OCI-LY7 (cell line): ENCODE measurements around the gene IL11. TPM values are rescaled to one million over a fixed set of nuclear protein-coding genes. Genes with fewer than 3 reads are reported as not detected.

Experiments used
- BruUV-seq: library from RNA; stranded (reverse); fragments of 400-500 nt; replicated peaks from 2 replicates; lab custom pipeline; 2021; lab: Mats Ljungman, UMichigan
- CTCF ChIA-PET: fragments of 300-600 bp; sonication (Branson Sonifier 250); formaldehyde crosslinking; loops from one replicate; lab custom pipeline; 2022; ENCODE audit warnings: antibody characterized with exemption; ENCODE audit not compliant: unreplicated experiment; lab: Charles Lee
- POLR2A ChIA-PET: fragments of 300-600 bp; sonication (Branson Sonifier 250); formaldehyde crosslinking; loops from one replicate; lab custom pipeline; 2022; ENCODE audit warnings: antibody characterized with exemption; lab: Charles Lee
- DNase-seq: peaks from one replicate; pipeline ENCODE4 v3.0.0-alpha.2; 2015; ENCODE audit warnings: low spot score
- H2AFZ ChIP-seq: fragments of 200-600 bp; sonication (generic), shearing (Covaris generic); 2 replicates; pipeline ENCODE4 v1.6.1; 2014; ENCODE audit warnings: mild to moderate bottlenecking, antibody characterized with exemption, low read length, moderate library complexity
- H3K27ac ChIP-seq: fragments of 200-600 bp; sonication (generic); 2 replicates; pipeline ENCODE4 v1.5.1; 2014; ENCODE audit warnings: mixed run types, low read depth, mild to moderate bottlenecking, moderate library complexity, low read length, inconsistent platforms; ENCODE audit not compliant: poor library complexity, severe bottlenecking
- H3K36me3 ChIP-seq: fragments of 200-600 bp; sonication (generic); 2 replicates; pipeline ENCODE4 v1.6.1; 2014; ENCODE audit warnings: mild to moderate bottlenecking, antibody characterized with exemption, low read length, moderate library complexity, mixed read lengths; ENCODE audit not compliant: insufficient read depth
- H3K4me1 ChIP-seq: fragments of 200-600 bp; sonication (generic); 2 replicates; pipeline ENCODE4 v1.5.1; 2014; ENCODE audit warnings: mild to moderate bottlenecking, low read length; ENCODE audit not compliant: insufficient read depth, poor library complexity, severe bottlenecking
- H3K4me2 ChIP-seq: fragments of 200-600 bp; sonication (generic); 2 replicates; pipeline ENCODE4 v1.6.1; 2014; ENCODE audit warnings: mild to moderate bottlenecking, low read length
- H3K4me3 ChIP-seq: fragments of 200-600 bp; sonication (generic); 2 replicates; pipeline ENCODE4 v1.5.1; 2014; ENCODE audit warnings: mild to moderate bottlenecking, low read depth, low read length; ENCODE audit not compliant: poor library complexity, severe bottlenecking
- H3K79me2 ChIP-seq: fragments of 200-600 bp; sonication (generic); 2 replicates; pipeline ENCODE4 v1.6.1; 2016; ENCODE audit warnings: low read depth, mild to moderate bottlenecking, low read length, moderate library complexity, mixed read lengths; ENCODE audit not compliant: insufficient read depth
- H3K9me2 ChIP-seq: fragments of 200-600 bp; sonication (generic); 2 replicates; pipeline ENCODE4 v1.6.1; 2016; ENCODE audit warnings: mild to moderate bottlenecking, low read length, mixed read lengths; ENCODE audit not compliant: insufficient read depth
- H3K9me3 ChIP-seq: fragments of 200-600 bp; sonication (generic); 2 replicates; pipeline ENCODE4 v1.6.1; 2014; ENCODE audit warnings: mild to moderate bottlenecking, mixed run types, low read length, mixed read lengths
- H4K20me1 ChIP-seq: fragments of 200-600 bp; sonication (generic); 2 replicates; pipeline ENCODE4 v1.6.1; 2014; ENCODE audit warnings: mild to moderate bottlenecking, antibody characterized with exemption, low read length, moderate library complexity, mixed read lengths; ENCODE audit not compliant: insufficient read depth
- CTCF ChIP-seq: fragments of 200-600 bp; sonication (generic); conservative IDR thresholded peaks from 2 replicates; pipeline ENCODE4 v1.5.1; 2014; ENCODE audit warnings: mild to moderate bottlenecking, antibody characterized with exemption, low read length, moderate library complexity, mixed read lengths
- EZH2phosphoT487 ChIP-seq: fragments of 200-600 bp; sonication (generic); IDR thresholded peaks from 2 replicates; pipeline ENCODE4 v1.6.1; 2018; ENCODE audit warnings: low read depth, borderline replicate concordance, mild to moderate bottlenecking, mixed run types, antibody characterized with exemption, low read length, moderate library complexity, mixed read lengths
- intact Hi-C: fragments of 100-400 bp; cut with micrococcal nuclease; formaldehyde crosslinking; loops from one replicate; pipeline ENCODE4 v1.10.0; 2022; ENCODE audit not compliant: unreplicated experiment
- total RNA-seq, 2 experiments: library from RNA; depleted of rRNA in 1 of 2; stranded (reverse); fragments of >200 nt in 1 of 2; shearing (Covaris generic) in 1 of 2; gene quantifications; 2 replicates each; pipeline ENCODE4 v1.2.3, GENCODE V29; 2014 to 2022

The IL11 gene
- total RNA-seq, 2 experiments from 2014 or later, result 0.32 to 0.46 TPM

GRCh38 chr19:55406826-55407549 is 36.7 kb upstream of the IL11 start:
- Histone ChIP-seq H4K20me1 (peaks cover 32% of the 10 kb centered on the region), H3K36me3 (peaks cover 52% of the 10 kb centered on the region), H3K4me2 (peak overlapping the region; percentile 89), H3K9me2 (no peaks in the 10 kb centered on the region), H3K79me2 (peaks cover 47% of the 10 kb centered on the region), H3K9me3 (peaks cover 21% of the 10 kb centered on the region; the same call in 1 of the 2 replicates), H3K4me3 (peak overlapping the region; percentile 100), H3K27ac (peak overlapping the region; percentile 92), H2AFZ (no peak overlapping the region), H3K4me1 (peaks cover 32% of the 10 kb centered on the region)
- DNase-seq, result peak; percentile 57
- intact Hi-C loops, result loop anchor here (2.0 kb wide), 1 partner anchor 126 kb away; the partner anchor contains the start of gene HSPBP1
- TF ChIP-seq CTCF (no peak), EZH2phosphoT487 (no peak)
- TSS peak; percentile 68 for BruUV-seq
- POLR2A ChIA-PET, result interaction anchor here (0.5 kb wide), 1 partner anchor 155 kb away, joined by 3 read pairs; no protein-coding TSS in a partner anchor
- CTCF ChIA-PET, result no interaction called here

GRCh38 chr19:55406091-55406825 is 36.0 kb upstream of the IL11 start:
- intact Hi-C loops, result loop anchor here (2.0 kb wide), 1 partner anchor 125 kb away; the partner anchor contains the start of gene HSPBP1
- Histone ChIP-seq H3K36me3 (peaks cover 59% of the 10 kb centered on the region), H3K9me2 (no peaks in the 10 kb centered on the region), H2AFZ (no peak overlapping the region), H4K20me1 (peaks cover 33% of the 10 kb centered on the region), H3K9me3 (peaks cover 21% of the 10 kb centered on the region; the same call in 1 of the 2 replicates), H3K4me3 (peak overlapping the region; percentile 100), H3K27ac (peak overlapping the region; percentile 92), H3K79me2 (peaks cover 47% of the 10 kb centered on the region), H3K4me1 (peaks cover 32% of the 10 kb centered on the region), H3K4me2 (peak overlapping the region; percentile 89)
- TF ChIP-seq CTCF, result no peak
- TF ChIP-seq EZH2phosphoT487, result no peak
- peak; percentile 40 for DNase-seq
- CTCF ChIA-PET, result no interaction called here
- no TSS peak for BruUV-seq
- POLR2A ChIA-PET, result interaction anchor here (0.5 kb wide), 1 partner anchor 154 kb away, joined by 3 read pairs; no protein-coding TSS in a partner anchor
